ENCODE measurements around the gene SERPINE1.

SERPINE1 gene

GRCh38 chr7:101156866-101157589 is 30.1 kb downstream of the SERPINE1 start:
- DNase-seq (ENCODE audit: low spot score): no peak

GRCh38 chr7:101159696-101160674 is 33.1 kb downstream of the SERPINE1 start:
- no peak for DNase-seq (ENCODE audit: low spot score)

GRCh38 chr7:101160910-101161309 is 34.0 kb downstream of the SERPINE1 start:
- no peak for DNase-seq (ENCODE audit: low spot score)

GRCh38 chr7:101161692-101162471 is 35.0 kb downstream of the SERPINE1 start:
- DNase-seq (ENCODE audit: low spot score): no peak

GRCh38 chr7:101162551-101163278 is 35.8 kb downstream of the SERPINE1 start:
- DNase-seq (ENCODE audit: low spot score): peak; percentile 60

- DNase-seq (ENCODE audit: low spot score): no peak
These were observed 36.6 kb downstream of the SERPINE1 start for GRCh38 chr7:101163279-101164070.

- DNase-seq (ENCODE audit: low spot score): no peak
These were observed 37.4 kb downstream of the SERPINE1 start for GRCh38 chr7:101164071-101164840.

- DNase-seq (ENCODE audit: low spot score): peak; percentile 98
These were observed 38.4 kb downstream of the SERPINE1 start, which contains the start of gene VGF for GRCh38 chr7:101165075-101165957. VGF (minus strand) TSS chr7:101165569; CDS start chr7:101164843, 726 bp downstream.

GRCh38 chr7:101165958-101166647 is 39.2 kb downstream of the SERPINE1 start:
- DNase-seq (ENCODE audit: low spot score): no peak

GRCh38 chr7:101166648-101166908 is 39.7 kb downstream of the SERPINE1 start:
- DNase-seq (ENCODE audit: low spot score): no peak

GRCh38 chr7:101166909-101167644 is 40.2 kb downstream of the SERPINE1 start:
- DNase-seq (ENCODE audit: low spot score): no peak

GRCh38 chr7:101167645-101168411 is 40.9 kb downstream of the SERPINE1 start:
- DNase-seq (ENCODE audit: low spot score): no peak

- DNase-seq (ENCODE audit: low spot score): no peak
These were observed 41.6 kb downstream of the SERPINE1 start for GRCh38 chr7:101168412-101169049.

GRCh38 chr7:101169110-101169837 is 42.4 kb downstream of the SERPINE1 start:
- no peak for DNase-seq (ENCODE audit: low spot score)

- peak; percentile 62 for DNase-seq (ENCODE audit: low spot score)
These were observed 43.1 kb downstream of the SERPINE1 start for GRCh38 chr7:101169838-101170551.
